ENCODE measurements around the gene TOMT. TPM values are rescaled to one million over a fixed set of nuclear protein-coding genes. Genes with fewer than 3 reads are reported as not detected.
A peak's percentile ranks its signal among the peaks of the same experiment; 100 is the strongest.
"Not testable (repeated sequence)": the region's sequence is repeated elsewhere in the genome, so short reads cannot be mapped to it uniquely, and the experiment has no call there.

Gene TOMT
- total RNA-seq, 1 experiment from 2014 or later, result not detected

- DNase-seq (ENCODE audit: low spot score), result no peak
These were observed 22.2 kb downstream of the TOMT start for GRCh38 chr11:72127923-72128322.

- no peak for DNase-seq (ENCODE audit: low spot score)
These were observed 23.7 kb downstream of the TOMT start for GRCh38 chr11:72129381-72129780.

- no peak for DNase-seq (ENCODE audit: low spot score)
These were observed 26.9 kb downstream of the TOMT start for GRCh38 chr11:72132646-72133045.

- not testable (repeated sequence) for DNase-seq (ENCODE audit: low spot score)
These were observed 29.7 kb downstream of the TOMT start, which contains the start of gene FOLR3 for GRCh38 chr11:72135473-72135872. Gene FOLR3 (plus strand): TSS chr11:72135725. CDS start chr11:72135953, 228 bp downstream.

GRCh38 chr11:72135891-72136683 lies 30.4 kb downstream of the TOMT start:
- DNase-seq (ENCODE audit: low spot score), result no peak

- no peak for DNase-seq (ENCODE audit: low spot score)
These were observed 31.0 kb downstream of the TOMT start for GRCh38 chr11:72136684-72137262.

GRCh38 chr11:72138821-72139390 lies 33.2 kb downstream of the TOMT start:
- DNase-seq (ENCODE audit: low spot score), result no peak

GRCh38 chr11:72139500-72139899 lies 33.8 kb downstream of the TOMT start:
- no peak for DNase-seq (ENCODE audit: low spot score)

GRCh38 chr11:72140661-72141060 lies 34.9 kb downstream of the TOMT start:
- no peak for DNase-seq (ENCODE audit: low spot score)

- DNase-seq (ENCODE audit: low spot score), result peak; percentile 55
These were observed 35.3 kb downstream of the TOMT start for GRCh38 chr11:72141066-72141465.

- not testable (repeated sequence) for DNase-seq (ENCODE audit: low spot score)
These were observed 36.4 kb downstream of the TOMT start for GRCh38 chr11:72142086-72142485.

- not testable (repeated sequence) for DNase-seq (ENCODE audit: low spot score)
These were observed 36.8 kb downstream of the TOMT start for GRCh38 chr11:72142543-72142942.

GRCh38 chr11:72144807-72145565 lies 39.3 kb downstream of the TOMT start:
- DNase-seq (ENCODE audit: low spot score), result no peak

- DNase-seq (ENCODE audit: low spot score), result no peak
These were observed 40.9 kb downstream of the TOMT start for GRCh38 chr11:72146625-72147024.

- DNase-seq (ENCODE audit: low spot score), result no peak
These were observed 45.2 kb downstream of the TOMT start for GRCh38 chr11:72150882-72151281.

- not testable (repeated sequence) for DNase-seq (ENCODE audit: low spot score)
These were observed 48.1 kb downstream of the TOMT start for GRCh38 chr11:72153874-72154273.

GRCh38 chr11:72154816-72155215 lies 49.1 kb downstream of the TOMT start:
- no peak for DNase-seq (ENCODE audit: low spot score)

GRCh38 chr11:72155751-72156150 lies 50.0 kb downstream of the TOMT start:
- DNase-seq (ENCODE audit: low spot score), result no peak

GRCh38 chr11:72157131-72157530 lies 51.4 kb downstream of the TOMT start:
- DNase-seq (ENCODE audit: low spot score), result no peak

All from H4 (cell line).